PC-3 (cell line): ENCODE results near the gene ENO4.

Source experiments
- CTCF ChIP-seq: fragments of 300-600 bp; sonication (generic); conservative IDR thresholded peaks from 2 replicates; pipeline ENCODE4 v1.5.1; 2017; ENCODE audit warnings: antibody characterized with exemption, low read depth, mild to moderate bottlenecking, low read length
- EZH2 ChIP-seq: fragments of 300-600 bp; sonication (generic); IDR thresholded peaks from one replicate; pipeline ENCODE4 v1.6.1; 2017; ENCODE audit warnings: antibody characterized with exemption, mild to moderate bottlenecking, low read length; ENCODE audit not compliant: unreplicated experiment
- EZH2phosphoT487 ChIP-seq: fragments of 300-600 bp; sonication (generic); IDR thresholded peaks from 2 replicates; pipeline ENCODE4 v1.6.1; 2018; ENCODE audit warnings: mild to moderate bottlenecking, antibody characterized with exemption, low read length, borderline replicate concordance

- TF ChIP-seq CTCF (no peak), EZH2phosphoT487 (no peak), EZH2 (no peak)
Measured at GRCh38 chr10:116882639-116883038, 33.3 kb downstream of the ENO4 start.
